HL-60 (cell line): ENCODE results near the gene AP3D1.

Experiments used
- CTCF ChIP-seq: IDR thresholded peaks from one replicate; pipeline ENCODE4 v1.5.1; 2011; ENCODE audit warnings: low read length, control low read depth, inconsistent platforms; ENCODE audit not compliant: insufficient read depth
- GABPA ChIP-seq: IDR thresholded peaks from 2 replicates; pipeline ENCODE4 v1.6.1; 2012; ENCODE audit warnings: low read depth

GRCh38 chr19:2170219-2170618 lies 18.9 kb upstream of the AP3D1 start:
- TF ChIP-seq CTCF (no peak), GABPA (no peak)
